HG03521 (cell line): ENCODE measurements around the gene GNB3.

Source experiments
- ATAC-seq: cut with Tn5 transposase; IDR thresholded peaks from one replicate; pipeline ENCODE4 v1.9.1; 2021; ENCODE audit warnings: mild to moderate bottlenecking, moderate library complexity; ENCODE audit not compliant: unreplicated experiment

Gene GNB3

DNA sequence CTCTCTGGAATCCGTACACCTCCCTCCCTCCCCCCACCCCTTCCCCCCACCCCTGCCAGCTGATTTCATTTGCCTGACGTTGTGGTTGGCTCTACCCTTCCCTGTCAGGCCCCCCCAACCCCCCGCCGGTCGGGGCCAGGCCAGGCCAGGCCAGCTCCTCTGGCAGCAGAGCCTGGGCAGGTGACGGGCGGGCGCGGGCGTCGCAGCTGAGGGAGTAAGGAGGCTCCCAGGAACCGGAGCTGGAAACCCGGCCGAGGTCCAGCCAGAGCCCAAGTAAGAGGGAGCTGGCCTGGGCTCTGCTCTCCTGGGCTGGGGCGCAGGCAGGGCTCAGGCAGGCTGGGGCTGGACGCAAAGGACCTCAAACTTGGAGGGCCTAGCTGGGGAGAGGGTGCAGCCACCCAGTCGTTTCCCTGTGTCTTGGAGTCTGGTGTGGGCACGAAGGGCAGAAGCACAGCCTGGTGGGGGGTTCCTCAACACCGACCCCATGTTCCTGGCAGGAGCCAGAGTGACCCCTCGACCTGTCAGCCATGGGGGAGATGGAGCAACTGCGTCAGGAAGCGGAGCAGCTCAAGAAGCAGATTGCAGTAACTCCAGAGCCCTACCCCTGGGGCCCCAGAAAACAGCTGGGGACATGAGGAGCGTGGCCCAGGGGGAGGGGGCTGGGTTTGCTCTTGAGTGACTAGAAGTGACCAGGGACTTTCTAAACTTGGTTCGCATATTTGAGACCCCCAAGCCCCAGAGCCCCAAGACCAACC, at the start of gene GNB3:
TSS of gene GNB3 (plus strand) at position 165 of the 755 bp plus-strand sequence. CDS start at position 528, 363 bp downstream.
- ATAC-seq = no peak

DNA sequence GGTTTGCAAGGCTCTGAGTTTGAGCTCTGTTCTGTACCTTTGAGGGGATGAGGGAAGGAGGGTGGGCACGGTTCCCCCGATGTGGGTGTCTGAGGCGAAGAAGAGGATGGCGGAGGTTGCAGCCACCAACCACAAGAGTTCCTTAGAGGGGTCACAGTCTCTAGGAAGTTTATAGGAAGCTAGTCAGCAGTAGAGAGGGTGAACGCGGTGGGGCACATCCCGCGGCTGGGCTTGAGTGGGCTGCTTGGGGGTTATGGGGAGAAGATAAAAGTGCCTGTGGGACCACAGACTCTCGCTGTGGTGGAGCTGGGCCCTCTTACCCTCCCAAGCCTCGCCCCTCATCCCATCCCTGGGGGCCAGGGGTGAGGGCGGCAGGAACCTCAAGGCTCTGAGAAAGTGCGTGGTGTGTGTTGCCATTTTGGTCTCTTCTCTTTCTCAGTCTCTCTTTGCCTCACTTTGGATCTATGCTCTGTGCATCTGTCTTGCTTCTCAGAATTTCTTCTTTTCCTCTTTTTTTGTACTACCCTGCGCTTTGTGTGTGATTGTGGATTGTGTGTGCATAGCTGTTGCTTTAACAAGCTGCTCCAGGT, 48.7 kb upstream of the GNB3 start:
- ATAC-seq = no peak

DNA sequence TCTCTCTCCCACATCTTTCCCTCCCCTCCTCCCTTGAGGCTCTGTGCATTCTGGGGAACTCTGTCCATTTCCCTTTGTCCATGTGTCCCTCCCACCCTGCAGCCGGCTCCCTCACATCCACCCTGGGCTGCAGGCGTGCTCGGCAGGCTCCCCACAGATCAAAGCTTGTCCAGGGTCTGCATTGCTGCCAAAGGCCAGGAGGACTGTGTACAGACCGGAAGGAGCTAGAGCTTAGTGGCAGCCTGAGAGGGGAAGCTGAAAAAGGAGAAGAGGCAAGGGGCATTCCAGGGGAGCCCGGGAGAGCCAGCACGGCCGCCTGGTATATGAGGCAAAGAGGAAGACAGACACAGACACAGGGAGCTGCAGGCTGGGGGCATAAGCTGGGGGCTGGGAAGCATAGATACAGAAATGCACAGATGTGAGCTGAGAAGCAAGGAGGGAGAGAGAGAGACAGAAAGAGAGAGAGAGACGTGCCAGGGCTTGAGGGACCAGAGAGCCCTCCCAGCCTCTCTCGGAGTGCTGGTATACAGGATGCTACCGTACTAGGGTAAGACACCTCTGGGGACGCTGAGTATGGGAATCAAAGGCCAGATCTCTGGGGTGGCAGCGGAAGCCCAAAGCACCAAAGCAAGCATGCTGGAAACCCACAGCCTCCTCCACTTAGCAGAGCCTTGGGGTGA, 48.1 kb upstream of the GNB3 start:
- ATAC-seq = no peak

DNA sequence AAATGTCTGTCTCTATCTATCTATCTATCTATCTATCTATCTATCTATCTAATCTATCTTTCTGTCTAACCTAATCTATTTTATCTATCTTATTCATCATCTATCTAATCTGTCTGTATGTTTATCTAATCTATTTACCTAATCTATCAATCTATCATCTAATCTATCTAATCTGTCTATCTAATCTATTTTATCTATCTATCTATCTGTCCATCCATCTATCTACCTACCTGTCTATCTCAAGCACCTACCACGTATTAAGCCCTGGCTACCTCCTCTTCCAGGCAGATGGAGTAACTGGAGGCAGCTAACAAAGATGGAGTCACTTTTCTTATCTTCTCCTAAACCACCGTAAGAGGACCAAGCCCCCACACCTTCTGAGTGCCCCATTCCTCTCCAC, 45.6 kb upstream of the GNB3 start:
- ATAC-seq = no peak

DNA sequence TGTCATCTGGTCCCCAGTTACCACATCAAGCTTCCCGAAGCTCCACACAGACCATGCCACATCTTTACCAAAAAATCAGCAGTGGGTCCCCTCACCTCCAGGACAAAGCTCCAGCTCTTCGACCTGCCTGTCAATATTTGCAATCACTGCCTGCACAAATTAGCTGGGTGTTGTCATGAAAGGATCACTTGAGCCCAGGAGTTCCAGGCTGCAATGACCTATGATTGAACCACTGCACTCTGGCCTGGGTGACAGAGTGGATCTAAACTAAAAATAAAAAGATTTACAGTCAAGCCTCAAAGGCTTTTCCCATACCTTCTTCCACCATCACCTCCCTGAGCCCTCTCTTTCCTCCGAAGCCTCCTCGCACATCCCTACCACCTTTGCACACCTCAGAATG, 44.1 kb upstream of the GNB3 start:
- no peak for ATAC-seq

DNA sequence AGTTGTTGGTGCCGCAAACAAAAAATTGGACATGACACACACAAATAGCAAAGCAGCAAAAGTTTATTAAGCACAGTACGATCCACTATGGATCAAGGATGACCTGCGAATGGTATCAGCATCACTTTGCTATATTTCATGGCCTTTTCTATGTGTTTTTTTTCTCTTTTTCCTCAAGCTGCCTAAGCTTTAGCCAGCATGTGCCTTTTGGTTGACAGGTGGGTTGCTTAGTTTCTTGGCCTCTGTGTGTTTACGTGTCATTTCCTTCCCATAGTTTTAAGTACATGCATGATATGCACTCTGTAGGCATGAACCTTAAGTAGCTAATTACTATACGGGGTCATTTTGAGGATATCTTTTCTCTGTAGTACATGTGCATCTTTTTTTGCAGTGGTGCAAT, 41.6 kb upstream of the GNB3 start:
- no peak for ATAC-seq

DNA sequence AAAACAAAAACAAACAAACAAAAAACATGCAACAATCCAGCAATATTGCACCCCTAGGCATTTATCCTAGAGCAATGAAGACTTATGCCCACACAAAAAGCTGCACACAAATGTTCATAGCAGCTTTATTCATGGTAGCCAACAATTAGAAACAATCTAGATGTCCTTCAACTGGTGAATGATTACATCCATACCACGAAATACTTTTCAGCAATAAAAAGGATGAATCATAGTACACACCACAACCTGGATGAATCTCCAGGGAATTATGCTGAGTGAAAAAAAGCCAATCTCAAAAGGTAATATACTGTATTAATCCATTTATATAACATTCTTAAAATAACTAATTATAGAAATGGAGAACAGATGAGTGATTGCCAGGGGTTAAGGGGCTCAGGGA, 33.6 kb upstream of the GNB3 start:
- ATAC-seq = no peak

DNA sequence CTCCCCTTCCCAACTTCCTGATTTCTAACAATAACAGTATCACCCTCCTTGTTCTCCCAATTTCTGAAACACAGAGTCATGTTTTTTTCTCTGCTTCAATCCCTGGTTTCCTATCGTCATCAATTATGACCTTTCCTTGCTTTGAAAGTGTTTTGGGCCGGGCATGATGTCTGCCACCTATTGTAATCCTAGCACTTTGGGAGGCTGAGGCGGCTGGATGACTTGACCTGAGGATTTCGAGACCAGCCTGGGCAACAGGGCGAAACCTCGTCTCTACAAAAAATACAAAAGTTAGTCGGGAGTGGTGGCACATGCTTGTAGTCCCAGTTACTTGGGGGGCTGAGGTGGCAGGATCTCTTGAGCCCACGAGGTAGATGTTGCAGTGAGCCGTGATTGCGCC, 31.7 kb upstream of the GNB3 start:
- ATAC-seq = no peak

DNA sequence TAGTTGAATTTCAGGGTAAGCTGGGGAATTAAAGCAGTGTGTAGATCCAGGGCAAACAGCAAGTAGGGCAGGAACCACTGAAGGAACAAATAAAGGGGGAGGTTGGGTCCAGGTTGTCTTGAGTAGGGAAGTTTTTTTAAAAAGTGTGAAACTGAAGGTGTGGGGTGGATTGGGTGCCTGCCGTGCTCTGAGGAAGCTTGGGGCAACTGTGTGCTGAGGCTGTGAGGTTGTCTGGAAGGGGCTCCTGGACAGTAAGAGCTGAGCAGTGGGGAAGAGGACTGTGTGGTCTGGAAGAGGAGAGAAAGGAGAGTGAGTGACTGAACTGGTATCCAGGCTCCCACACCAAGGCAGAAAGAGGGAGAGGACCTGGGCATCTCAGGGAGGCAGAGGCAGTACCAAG, 30.0 kb upstream of the GNB3 start:
- no peak for ATAC-seq

DNA sequence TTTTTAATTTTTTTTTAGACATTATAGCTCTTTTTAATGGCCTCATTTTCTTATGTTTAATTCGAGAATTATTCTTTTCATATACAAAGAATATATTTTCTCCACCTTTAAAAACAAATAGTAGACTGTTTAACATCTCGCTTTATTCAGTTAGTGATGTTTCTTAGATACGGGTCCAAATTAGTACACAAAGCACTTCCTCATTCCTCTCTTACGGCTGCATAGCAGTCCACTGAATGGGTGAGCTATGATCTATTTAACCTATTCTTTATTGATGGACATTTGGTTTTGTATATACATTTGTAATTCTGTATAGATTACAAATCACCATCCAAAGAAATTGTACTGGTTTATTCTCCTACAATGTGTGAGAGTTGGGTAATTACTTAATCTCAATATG, 27.4 kb upstream of the GNB3 start:
- ATAC-seq = no peak

DNA sequence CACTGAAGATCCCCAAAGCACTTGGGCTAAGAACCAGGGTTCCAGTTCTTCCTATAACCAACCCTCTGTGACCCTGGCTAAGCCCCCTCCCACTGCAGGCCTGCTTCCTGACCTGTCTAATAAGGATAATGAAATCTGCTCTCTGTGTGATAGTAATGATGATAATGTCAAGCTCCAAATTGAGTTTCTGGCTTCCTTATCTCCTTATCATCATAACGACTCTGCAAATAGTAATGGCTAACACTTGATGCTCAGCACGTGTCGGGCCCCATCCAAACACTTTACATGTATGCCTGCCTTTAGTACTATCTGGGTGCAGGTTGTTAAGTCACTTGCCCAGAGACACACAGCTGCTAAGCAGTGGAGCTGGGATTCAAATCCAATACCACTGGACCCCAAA, 24.1 kb upstream of the GNB3 start:
- no peak for ATAC-seq

DNA sequence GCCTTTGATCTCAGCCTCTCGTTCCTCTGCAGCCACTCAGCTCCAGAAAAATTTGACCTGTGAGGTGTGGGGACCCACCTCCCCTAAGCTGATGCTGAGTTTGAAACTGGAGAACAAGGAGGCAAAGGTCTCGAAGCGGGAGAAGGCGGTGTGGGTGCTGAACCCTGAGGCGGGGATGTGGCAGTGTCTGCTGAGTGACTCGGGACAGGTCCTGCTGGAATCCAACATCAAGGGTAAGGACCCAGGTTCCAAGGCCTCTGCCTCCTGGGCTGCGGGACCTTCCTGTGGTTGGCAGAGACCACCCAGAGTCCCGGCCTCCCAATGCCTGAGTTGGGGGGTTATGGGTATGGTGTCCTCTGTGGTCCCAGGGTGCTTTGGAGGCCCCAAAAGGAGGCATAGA, 23.6 kb upstream of the GNB3 start:
- no peak for ATAC-seq

DNA sequence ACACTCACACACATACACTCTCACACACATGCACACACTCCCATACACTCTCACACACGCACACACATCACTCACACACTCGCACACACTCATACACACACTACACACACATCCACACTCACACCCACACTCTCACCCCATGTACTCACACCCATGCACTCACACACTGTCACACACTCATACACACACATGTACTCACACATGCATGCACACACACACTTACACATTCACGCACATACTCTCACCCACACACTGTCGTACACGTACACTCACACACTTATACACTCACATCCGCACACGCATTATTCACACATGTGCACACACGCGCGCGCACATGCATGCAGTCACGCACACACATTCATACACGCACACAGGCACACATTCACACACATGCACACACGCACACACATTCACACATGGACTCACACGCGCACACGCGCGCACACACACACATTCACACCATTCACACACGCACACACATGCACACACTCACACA, 23.0 kb upstream of the GNB3 start:
- ATAC-seq = no peak

DNA sequence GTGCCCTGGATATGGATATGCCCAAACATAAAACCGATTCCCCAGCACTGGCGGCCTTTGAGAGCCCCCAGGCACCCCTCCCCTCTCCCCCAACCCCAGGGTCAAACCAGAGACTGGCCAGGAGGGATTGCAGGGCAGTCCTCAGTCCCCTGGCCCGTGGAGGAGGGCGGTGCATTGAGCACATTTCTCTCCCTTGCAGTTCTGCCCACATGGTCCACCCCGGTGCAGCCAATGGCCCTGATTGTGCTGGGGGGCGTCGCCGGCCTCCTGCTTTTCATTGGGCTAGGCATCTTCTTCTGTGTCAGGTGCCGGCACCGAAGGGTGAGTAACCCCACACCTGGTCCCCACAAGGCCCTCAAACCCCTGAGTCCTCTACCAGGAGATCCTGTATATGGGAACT, 22.5 kb upstream of the GNB3 start:
- ATAC-seq = no peak

DNA sequence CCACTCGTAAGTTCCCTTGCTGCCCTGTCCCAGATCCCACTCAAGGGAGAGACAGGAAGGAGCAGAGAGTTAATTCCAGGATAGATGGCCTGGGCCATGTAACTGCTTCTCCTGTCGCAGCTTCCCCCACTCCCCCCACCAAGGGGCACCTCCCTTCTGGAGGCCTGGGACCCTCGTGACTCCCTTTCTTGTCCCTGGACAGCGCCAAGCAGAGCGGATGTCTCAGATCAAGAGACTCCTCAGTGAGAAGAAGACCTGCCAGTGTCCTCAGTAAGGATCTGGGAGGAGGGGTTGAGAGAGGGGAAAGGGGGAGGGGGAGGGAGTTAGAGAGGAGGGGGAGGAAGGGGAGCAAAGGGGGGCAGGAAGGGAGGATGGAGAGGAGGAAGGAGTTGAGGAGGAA, 22.1 kb upstream of the GNB3 start:
- ATAC-seq = no peak

DNA sequence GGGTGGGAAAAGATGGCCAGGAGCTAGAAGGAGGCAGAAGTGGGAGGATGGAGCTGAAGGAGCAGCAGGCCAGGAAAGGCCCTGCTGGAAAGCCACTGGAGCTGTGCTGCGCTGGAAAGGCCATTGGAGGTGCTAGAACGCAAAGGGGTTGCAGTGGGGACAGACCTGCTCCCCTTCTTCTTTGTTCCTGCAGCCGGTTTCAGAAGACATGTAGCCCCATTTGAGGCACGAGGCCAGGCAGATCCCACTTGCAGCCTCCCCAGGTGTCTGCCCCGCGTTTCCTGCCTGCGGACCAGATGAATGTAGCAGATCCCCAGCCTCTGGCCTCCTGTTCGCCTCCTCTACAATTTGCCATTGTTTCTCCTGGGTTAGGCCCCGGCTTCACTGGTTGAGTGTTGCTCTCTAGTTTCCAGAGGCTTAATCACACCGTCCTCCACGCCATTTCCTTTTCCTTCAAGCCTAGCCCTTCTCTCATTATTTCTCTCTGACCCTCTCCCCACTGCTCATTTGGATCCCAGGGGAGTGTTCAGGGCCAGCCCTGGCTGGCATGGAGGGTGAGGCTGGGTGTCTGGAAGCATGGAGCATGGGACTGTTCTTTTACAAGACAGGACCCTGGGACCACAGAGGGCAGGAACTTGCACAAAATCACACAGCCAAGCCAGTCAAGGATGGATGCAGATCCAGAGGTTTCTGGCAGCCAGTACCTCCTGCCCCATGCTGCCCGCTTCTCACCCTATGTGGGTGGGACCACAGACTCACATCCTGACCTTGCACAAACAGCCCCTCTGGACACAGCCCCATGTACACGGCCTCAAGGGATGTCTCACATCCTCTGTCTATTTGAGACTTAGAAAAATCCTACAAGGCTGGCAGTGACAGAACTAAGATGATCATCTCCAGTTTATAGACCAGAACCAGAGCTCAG, 21.4 kb upstream of the GNB3 start:
- no peak for ATAC-seq

DNA sequence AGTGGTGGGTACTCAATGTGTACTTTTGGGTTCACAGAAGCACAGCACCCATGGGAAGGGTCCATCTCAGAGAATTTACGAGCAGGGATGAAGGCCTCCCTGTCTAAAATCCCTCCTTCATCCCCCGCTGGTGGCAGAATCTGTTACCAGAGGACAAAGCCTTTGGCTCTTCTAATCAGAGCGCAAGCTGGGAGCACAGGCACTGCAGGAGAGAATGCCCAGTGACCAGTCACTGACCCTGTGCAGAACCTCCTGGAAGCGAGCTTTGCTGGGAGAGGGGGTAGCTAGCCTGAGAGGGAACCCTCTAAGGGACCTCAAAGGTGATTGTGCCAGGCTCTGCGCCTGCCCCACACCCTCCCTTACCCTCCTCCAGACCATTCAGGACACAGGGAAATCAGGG, 20.6 kb upstream of the GNB3 start:
- no peak for ATAC-seq

DNA sequence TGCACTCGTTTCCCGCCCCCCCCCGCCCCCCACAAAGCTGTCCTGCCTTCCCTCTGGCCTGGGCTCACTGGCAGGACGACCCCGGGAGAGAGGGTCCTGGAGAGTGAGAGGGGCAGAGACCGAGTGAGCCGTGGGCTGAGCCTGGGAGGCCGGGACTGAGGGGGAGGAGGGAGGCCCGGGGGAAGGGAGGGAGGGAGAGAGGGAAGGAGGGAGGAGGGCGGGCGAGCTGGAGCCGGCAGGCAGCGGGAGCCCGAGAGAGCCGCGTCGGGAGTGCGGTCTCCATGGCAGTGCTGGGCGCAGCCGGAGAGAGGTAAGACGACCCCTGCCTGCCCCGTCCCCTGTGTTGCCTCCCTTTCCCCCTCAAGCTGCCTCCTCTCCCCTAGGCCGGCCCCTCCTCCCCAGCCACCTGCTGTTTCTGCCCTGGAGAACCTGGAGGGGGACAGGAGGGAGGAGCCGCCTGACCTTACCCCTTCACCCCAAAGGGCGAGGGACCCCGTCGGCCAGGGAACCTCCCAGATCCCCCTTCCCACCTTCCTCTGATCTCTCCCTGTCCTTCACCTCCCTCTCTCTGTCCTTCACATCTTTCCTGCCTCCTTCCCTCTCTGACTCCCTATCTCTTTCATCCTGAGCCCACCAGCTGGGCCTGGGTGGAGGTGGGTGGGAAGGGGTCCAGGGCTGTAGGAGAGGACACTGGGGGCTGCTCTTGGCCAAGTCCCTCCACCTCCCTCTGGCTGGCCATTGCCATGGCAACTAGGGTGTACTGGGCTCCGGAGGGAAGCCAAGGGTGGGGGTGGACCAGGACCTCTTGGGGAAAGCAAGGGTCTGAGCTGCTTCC, 18.9 kb upstream of the GNB3 start, which contains the start of gene GPR162:
TSS of gene GPR162 (plus strand) at position 231 of the 835 bp plus-strand sequence. CDS start 2,078 bp downstream, outside the sequence.
- no peak for ATAC-seq

DNA sequence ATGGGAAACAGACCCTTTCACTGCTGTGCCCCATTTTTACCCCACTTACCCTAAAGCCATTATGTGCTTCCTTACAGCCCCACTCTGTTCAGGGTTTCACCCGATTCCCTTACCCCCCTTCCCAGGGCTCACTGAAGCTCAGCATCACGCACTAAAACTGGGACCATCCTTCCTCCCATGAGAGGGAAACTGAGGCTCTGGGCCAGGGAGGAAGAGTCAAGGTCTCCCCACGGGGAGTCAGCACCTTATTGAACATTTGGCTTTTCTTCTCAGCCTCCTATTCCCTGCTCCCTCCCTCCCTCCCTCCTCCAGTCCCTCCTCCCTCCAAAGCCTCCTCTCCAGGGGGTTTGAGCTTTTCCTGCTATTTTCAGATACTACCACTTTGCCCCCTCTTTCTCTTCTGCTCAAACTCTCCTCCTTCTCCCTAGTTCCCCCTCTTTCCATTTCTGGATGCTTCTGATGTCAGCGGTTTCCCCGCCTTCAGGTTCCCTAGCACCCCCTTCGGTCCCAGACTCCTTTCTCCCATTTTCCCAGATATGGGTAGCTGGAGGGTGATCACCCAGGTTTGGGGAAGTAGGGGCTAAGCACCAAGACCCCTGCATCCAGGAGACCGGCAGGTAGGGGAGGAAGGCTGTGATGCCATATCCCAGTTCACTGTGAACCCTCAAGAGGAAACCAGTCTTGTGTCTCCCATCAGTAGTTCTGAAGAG, 18.1 kb upstream of the GNB3 start:
- ATAC-seq = no peak
